Middle frontal gyrus (tissue), 1 donor: ENCODE data around the gene SPSB3.
"Not testable (repeated sequence)": the region's sequence is repeated elsewhere in the genome, so short reads cannot be mapped to it uniquely, and the experiment has no call there.

Experiments
- DNase-seq: peaks from one replicate; pipeline ENCODE4 v3.0.0-alpha.2; 2015; ENCODE audit warnings: low spot score; ENCODE audit errors: extremely low spot score

SPSB3 gene

DNA sequence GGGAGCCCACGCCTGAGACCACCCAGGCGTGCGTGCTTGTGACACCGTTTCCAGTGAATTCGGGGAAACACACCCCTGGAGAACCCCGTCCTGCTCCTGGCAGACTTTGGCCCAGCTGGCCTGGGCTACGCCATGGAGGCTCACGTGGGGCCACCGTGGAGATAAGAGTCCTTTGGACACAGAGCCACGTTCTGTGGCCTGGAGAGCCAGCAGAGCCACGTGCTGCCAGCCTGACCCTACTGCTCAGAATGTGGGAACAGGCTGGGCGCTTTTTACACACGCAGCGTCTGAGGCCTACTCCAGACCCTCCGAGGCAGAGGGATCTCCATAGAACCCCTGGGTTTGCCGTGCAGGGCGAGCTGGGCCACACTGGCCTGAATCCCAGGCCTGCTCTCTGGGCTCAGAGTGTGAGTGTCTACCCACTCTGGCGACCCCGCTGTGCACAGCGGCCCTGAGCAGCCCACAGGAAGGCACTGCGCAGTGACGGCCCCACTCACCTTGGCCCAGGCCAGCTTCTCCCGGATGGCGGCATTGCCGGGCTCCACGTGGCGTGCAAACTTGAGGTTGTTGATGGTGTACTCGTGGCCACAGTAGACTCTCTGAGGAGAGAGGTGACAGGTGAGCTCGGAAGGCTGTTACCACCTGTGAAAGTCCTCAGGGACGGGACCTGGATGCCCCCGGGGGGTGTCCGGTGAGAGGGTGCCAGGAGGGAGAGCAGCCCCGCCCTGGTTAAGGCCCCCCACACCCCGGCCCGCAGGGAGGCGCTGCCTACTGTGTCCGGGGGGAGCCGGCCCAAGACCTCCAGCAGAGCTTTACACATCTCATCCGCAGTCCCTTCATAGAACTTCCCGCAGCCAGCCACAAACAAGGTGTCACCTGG lies 34.3 kb upstream of the SPSB3 start:
- no peak for DNase-seq

DNA sequence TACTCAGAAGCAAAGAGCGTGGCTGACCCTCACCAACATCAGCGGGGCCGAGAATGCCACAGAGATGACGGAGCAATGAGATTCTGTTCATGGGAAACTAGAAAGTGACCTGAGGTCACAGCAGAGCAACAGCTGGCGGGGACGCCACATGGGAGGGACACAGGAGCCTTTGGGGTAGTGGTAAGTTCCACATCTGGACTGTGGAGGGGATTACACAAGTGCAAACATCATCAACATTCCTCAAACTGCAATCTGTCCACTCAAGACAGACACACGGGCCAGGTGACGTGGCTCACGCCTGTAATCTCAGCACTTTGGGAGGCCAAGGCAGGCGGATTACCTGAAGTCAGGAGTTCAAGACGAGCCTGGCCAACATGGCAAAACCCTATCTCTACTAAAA lies 33.1 kb upstream of the SPSB3 start:
- no peak for DNase-seq

DNA sequence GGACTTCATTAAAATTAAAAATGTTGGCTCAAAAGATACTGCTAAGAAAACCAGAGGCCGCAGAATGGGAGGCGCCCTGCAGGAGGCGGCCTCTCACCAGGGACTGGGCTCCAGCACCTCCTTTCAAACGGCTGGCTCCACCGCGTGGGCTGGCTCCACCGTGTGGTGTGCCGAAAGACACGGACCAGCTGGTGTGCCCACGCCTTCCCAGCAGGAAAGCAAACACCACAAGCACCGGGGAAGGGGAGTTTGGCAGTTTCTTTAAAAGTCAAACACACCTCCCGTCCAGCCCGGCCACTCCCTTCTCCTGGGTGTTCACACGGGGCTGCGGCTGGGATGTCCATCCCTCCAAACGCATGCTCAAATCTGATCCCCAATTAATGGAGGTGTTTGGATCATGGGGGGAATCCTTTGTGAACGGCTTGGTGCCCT lies 30.4 kb upstream of the SPSB3 start:
- DNase-seq: peak; percentile 40

DNA sequence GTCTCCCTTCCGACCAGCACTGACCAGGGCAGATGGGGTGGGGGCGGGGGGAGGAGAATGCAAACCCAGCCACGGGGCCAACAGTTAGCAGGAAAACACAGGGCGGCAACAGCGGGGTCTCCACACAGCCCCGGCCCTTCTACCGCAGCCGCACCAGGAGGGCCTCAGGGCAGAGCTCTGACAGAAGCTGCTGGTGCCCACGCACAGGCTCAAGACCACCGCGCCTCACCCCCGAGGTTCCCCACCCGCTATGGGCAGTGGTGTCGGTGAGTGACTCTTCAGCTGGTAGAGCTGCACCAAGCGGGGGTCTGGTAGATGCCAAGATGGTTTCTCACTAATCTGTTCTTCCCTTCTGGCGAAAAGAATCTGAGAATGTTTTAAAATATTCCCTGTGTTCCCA lies 28.2 kb upstream of the SPSB3 start:
- no peak for DNase-seq

DNA sequence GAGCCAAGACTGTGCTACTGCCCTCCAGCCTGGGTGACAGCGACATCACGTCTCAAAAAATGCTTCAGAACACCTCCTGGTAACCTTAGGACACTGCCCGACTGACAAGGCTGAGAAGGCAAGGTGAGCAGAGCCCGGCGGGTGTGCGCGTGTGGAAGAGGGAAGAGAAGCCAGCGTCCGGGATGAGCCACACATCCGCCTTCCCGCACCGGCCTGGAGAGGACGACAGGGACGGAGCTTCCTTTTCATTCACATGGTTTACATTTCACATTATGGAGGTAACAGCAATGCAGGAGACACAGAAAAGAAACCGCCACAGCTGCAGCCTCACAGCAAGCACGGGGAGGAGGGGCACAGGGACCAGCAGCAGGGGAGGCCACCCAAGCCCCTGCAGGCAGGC lies 27.7 kb upstream of the SPSB3 start:
- no peak for DNase-seq

DNA sequence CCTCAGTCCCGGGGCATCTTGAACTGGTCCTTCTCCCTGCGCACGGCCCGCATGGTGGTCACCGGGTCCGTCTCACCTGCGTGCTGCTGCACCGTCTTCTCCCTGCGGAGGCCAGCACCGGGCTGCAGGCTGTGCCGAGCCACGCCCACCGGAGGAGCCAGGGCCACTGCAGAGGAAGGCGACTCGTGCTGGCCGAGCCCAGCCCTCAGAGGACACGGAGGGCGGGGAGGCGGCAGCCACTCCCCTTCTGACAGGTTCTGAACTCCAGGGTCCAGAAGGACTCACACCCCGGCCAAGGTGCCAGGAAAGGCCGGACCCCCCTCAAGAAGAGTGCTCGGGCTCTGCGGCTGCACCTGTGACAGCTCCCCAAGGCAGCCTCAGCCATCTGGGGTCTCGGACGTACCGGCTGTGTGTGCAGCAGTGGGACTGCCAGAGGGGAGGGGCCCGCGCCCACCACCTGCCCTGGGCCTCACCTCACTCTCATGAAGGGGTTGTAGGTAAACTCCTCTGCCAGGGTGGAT lies 27.0 kb upstream of the SPSB3 start:
- no peak for DNase-seq

DNA sequence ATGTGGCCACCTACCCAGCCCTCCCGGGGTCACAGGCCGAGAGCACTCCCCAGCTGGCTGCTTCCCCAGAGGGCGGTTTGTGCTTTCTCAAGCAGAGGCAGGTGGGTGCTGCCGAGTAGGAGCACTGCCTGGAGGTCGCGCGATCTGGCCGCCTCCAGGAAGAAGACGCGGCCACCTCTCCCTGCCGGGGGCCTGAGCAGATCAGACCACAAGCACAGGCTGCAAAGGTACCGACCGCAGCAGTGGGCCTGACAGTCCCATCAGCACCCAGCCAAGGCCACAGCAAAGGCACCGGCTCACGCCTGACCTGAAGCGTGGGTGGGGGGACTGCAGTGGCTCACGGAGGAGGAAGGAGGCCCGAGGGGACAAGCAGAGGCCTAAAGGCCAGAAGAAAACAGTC lies 26.3 kb upstream of the SPSB3 start:
- no peak for DNase-seq

DNA sequence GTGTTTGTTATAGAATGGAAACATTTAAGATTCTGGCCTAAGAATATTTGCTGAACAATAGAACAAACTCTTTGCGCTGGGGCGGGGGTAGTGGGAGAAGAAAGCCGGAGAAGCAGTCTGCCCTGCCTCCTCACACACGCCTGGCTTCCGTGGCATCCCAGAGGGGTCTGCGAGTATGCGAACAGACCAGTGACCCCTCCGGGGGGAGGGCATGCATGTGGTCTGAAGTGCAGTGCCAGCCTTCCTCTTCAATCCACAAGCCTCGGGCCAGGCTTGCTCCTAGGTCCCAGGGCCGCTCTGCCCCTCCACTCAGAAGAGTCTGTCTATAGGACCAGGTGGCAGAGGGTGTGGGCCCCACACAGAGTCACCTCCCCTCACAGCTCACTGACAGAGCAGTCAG lies 25.3 kb upstream of the SPSB3 start:
- no peak for DNase-seq

DNA sequence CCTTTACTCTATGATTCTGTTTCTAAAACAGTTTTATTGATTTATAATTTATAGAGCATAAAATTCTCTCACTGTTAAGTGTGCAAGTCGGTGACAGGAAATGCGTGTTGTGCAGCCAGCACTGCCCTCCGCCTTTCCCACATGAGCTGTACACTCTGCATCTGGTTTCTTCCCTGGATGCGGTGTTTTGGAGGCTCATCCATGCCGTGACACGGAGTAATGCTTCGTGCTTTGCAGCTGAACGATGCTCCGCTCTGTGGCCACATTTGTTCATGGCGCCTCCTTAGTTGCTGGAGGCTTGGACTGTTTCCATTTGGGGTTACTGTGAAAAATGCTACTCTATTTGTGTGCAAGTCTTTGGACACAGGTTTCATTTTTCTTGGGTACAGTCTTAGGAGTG lies 18.3 kb upstream of the SPSB3 start:
- DNase-seq: no peak

DNA sequence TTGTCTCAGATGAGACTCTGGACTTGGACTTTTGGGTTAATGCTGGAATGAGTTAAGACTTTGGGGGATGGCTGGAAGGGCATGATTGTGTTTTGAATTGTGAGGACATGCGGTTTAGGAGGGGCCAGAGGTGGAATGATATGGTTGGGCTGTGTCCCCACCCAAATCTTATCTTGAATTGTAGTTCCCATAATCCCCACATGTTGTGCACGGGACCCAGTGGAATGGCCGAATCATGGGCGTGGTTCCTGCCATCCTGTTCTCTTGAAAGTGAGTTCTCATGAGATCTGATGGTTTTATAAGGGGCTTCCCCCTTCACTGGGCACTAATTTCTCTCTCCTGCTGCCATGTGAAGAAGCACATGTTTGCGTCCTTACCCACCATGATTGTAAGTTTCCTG lies 16.9 kb upstream of the SPSB3 start:
- not testable (repeated sequence) for DNase-seq

DNA sequence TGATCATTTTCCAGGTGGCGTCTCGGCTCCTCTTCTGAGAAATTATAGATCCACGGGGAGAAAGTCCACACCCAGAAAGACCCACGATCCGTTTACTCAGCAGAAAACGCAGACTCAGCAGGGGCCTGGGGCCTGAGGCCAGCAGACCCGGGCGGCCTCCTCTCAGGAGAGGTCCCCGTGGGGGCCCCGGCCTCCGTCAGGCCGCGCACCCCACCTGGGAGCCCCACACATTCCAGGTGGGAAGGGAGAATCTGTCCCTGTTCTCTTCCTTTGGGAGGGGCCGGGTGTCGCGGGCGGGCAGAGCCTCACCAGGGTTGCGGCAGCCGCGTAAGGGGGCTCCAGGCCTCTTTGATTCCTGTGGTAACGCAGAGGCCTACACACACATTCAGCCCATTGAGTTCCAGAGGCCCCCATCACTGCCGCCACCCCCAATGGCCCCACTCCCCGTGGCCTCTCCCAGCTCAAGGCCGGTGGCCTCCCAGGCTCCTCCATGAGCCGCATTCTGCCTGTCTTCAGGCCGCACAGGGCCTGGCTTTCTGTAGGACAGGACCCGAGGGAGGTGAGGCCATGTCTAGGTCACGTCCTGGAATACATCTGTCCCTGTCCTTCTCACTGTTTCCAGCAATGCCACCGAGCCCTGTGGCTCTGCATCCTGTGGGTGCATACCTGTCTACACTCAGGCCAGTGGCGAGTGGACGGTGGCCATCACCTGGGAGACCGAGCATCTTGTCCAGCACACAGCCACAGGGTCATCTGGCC lies 12.7 kb upstream of the SPSB3 start:
- DNase-seq: no peak

DNA sequence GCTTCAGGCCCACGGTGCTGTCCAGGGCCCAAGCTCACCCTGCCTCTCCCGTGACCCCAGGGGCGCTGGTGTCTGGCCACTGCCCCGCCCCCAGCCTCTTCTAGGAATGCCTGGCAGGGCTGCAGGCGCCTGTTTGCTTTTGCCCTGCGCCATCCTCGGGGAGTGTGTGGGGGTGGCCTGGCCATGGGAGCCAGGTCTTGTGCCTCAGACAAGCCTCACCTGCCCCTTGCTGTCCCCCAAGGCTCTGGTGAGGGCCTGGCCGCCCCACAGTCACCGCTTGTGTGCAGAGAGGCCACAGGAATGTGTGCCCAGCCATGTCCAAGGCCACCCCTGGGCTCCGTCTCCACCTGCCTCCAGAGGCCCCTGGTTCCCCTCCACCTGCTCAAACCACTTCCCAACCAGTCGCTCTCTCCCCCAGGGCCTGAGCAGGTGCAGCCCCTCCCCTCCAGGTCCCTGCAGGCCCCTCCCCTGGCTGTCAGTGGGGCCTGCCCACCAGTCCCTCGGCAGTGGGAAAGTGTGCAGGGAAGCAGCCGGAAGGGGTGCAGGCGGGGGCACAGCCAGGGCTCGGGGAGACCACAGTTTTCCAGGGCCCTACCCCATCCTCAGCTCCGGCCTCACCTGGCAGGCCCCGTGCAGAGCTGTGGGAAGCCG lies 12.0 kb upstream of the SPSB3 start:
- no peak for DNase-seq

DNA sequence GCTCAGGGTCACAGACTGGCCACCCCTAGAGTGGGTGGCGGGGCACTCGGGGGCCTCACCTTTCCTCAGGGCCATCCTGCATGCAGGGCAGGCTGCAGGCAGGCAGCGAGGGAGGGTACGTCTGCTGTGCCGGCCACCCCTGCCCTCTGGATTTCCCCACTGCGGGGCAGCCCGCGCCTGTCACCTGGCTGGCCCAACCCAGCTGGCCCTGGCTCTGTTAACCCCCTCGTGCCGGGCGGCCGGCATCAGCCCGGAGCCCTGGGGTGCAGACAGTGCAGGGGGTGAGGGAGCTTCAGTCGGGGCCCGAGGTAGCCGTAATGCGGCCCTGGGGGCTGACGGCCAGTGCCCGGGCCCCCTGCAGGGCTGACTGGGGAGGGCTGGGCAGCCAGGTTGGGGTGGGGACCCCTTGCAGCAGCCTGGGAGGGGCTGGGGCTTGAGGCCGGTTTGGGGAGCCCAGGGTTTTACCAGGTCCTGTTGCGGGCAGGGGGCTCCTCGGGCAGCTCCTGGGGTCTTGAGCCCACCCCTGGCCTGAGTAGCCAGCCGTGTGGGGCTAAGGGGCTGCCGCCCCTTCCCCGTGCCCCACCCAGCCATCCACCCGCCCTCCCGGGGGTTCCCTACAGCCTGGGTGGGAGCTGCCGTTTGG lies 11.3 kb upstream of the SPSB3 start, which contains the start of gene IGFALS:
Gene IGFALS, minus strand, starts transcription at position 128 of the 643 bp plus-strand sequence. Its CDS starts 53 bp downstream, at position 75.
- DNase-seq: no peak

DNA sequence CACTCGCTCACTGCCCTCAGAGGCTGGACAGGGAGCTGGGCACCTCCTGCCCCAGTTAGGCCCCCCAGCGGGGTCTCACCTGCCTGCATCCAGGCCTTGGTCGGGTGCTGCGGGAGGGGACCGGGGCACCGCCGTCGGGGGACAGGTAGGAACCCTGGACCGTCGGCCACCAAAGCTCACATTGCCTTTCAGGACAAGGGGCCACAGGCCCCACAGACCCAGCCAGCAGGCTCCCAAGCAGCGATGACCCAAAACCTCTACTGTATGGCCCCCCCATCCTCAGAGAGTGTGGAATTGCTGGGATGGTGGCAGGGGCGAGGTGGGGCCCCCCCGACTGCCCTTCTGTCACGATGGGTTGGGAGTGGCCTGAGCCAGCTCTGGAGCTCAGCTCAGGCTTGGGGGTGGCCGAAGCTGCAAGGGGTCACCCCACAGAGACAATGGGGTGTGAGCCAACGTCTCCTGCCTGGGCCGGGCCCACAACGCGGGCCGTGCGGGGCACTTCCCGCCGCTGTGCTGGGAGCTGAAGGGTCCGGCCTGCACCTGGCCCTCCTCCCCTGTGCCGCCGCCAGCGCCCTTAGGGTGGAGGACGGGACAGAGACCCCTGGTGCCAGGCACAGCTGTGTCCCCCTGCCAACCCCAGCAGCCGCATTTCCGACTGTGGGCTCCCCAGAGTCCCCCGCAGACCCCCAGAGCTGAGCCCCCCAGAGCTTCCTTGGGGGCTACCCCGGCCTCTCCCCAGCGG lies 10.6 kb upstream of the SPSB3 start:
- no peak for DNase-seq

DNA sequence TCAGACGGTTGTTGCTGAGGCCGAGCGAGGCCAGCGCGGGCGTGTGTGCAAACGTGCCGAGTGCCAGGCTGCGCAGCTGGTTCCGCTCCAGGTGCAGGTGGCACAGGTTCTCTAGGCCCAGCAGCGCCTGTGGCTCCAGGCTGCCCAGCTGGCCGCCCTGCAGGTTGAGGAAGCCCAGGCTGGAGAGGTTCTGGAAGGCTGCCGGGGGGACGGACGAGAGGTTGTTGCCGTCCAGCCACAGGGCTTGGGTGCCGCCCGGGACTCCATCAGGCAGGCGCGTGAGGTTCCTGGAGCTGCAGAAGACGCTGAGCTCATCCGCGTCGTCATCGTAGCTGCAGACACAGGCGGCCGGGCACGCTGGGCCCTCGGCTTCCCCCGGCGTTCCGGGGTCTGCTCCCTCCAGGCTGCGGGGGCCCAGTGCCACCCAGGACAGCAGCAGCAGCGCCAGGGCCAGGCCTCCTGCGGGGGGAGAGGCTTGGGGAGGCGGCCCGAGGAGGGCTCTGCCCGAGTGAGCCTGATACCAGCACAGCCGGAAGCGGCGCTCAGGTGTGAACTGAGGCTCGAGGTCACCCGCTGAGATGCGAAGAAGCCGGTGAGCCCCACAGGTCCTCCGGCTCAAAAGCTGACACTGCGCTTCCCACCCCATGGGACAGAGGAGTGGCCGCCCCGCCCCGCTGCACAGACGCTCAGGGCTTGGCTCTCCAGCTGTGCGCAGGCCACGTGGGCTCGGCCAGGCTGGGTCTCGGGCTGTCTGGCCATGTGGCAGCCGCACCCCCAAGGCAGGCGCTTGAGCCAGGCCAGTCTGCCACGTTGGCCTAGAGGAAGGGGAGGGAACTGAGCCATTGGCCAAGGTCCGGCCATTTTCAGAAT lies 9.8 kb upstream of the SPSB3 start:
- no peak for DNase-seq

DNA sequence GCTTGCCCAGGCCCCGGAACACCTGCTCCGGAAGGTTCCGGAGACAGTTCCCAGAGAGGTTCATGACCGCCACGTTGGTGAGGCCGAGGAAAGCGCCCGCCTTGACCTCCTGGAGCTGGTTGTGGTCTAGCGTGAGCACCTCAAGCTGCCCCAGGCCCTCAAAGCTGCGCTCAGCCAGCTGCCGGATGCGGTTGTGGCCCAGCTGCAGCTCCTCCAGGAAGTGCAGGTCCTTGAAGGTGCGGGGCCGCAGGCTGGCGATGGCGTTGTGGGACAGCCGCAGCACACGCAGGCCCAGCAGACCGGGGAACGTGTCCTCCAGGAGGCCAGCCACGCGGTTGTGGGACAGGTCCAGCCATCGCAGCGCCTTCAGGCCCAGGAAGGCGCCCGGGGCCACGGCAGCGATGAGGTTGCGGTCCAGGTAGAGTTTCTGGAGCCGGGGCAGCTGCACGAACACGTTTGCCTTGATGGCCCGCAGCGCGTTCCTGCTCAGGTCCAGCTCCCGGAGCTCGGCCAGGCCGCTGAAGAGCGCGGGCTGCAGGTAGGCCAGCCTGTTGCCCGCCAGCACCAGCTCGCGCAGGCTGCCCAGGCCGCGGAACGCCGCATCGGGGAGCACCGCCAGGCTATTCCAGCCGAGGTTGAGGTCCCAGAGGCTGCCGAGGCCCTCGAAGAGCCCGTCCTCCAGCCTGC lies 9.0 kb upstream of the SPSB3 start:
- no peak for DNase-seq

DNA sequence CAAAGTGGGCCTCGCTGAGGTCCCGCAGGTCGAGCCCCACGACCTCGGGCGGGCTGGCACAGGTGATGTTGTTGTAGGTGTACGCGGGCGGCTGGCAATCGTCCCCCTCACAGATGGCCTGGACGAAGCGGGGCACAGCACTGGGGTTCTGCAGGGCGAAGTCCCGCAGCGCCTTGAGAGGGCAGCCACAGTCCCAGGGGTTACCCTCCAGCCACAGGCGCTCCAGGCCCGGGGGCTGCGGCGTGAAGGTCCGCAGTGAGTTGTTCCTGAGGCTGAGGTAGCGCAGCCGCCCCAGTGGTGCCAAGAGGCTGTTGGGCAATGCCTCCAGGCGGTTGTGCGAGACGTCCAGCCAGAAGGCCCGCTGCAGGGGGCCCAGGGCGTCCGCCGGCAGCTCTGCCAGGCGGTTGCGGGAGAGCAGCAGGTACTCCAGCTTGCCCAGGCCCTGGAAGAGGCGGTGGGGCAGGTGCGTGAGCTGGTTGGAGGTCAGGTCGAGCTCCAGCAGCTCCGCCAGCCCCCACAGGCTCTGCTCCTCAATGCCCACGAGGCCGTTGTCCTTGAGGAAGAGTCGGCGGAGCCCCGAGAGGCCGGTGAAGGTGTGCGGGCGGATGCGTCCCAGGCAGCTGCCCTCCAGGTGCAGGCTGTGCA lies 8.4 kb upstream of the SPSB3 start:
- DNase-seq: no peak

DNA sequence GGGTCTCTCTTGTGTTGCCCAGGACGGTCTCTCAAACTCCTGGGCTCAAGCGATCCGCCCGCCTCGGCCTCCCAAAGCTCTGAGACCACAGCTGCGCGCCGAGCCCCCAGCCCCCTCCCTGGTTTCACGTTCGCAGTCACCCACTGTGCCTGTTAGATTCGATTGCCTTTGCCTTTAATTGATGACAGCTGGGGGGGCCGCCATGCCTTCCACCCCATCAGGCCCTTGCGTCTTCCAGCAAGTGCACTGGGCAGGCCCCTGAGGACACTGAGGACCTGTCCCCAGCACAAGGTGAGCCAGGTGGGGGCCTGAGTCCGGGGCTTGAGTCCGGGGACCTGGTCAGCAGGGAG lies 7.9 kb upstream of the SPSB3 start:
- no peak for DNase-seq

DNA sequence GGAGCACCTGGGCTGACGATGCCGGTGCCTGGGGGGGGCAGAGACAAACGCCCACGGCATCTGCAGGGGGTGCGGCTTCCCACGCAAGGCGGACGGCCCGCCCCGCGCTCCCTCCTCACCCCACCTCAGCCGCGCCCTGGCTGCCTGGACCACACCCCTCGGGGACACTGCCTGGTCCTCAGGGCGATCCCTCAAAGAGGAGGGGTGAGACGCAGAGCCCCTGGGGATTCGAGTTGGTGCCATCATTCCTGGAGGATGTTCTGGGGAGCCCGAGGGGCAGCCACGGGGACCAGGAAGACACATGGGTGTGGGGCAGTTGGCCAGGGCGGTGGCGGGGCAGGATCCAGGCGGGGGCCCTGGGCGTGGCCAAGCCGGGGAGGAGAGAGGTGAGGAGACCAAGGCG lies 7.3 kb upstream of the SPSB3 start:
- no peak for DNase-seq
